Endothelial cell of hepatic sinusoid (primary cell): Measurements from ENCODE around the gene NHLH1.

Source experiments
- in situ Hi-C: cut with HindIII; loops from 2 replicates; pipeline ENCODE4 v1.10.0; 2017; ENCODE audit warnings: low sequenced_read_pairs

The NHLH1 gene

GRCh38 chr1:160357286-160358002 lies 9.4 kb upstream of the NHLH1 start:
- in situ Hi-C loops: loop anchor here (10.0 kb wide), 1 partner anchor 433 kb away; the partner anchor contains the start of gene TAGLN2

DNA sequence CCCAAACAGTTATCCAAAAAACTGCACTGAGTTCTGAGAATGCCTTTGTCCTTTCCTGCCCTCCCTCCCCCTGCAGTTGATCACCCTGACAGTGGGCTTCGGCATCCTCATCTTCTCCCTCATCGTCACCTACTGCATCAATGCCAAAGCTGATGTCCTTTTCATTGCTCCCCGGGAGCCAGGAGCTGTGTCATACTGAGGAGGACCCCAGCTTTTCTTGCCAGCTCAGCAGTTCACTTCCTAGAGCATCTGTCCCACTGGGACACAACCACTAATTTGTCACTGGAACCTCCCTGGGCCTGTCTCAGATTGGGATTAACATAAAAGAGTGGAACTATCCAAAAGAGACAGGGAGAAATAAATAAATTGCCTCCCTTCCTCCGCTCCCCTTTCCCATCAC lies 8.8 kb upstream of the NHLH1 start:
- in situ Hi-C loops: loop anchor here (10.0 kb wide), 1 partner anchor 433 kb away; the partner anchor contains the start of gene TAGLN2

GRCh38 chr1:160359559-160360226 lies 7.2 kb upstream of the NHLH1 start:
- in situ Hi-C loops: loop anchor here (10.0 kb wide), 1 partner anchor 435 kb away; the partner anchor contains the start of gene TAGLN2

- in situ Hi-C loops: no loop called here
Observed at GRCh38 chr1:160360227-160360695, 6.6 kb upstream of the NHLH1 start.

GRCh38 chr1:160361199-160361598 lies 5.7 kb upstream of the NHLH1 start:
- in situ Hi-C loops: no loop called here

- in situ Hi-C loops: no loop called here
Observed at GRCh38 chr1:160361814-160362167, 5.1 kb upstream of the NHLH1 start.

DNA sequence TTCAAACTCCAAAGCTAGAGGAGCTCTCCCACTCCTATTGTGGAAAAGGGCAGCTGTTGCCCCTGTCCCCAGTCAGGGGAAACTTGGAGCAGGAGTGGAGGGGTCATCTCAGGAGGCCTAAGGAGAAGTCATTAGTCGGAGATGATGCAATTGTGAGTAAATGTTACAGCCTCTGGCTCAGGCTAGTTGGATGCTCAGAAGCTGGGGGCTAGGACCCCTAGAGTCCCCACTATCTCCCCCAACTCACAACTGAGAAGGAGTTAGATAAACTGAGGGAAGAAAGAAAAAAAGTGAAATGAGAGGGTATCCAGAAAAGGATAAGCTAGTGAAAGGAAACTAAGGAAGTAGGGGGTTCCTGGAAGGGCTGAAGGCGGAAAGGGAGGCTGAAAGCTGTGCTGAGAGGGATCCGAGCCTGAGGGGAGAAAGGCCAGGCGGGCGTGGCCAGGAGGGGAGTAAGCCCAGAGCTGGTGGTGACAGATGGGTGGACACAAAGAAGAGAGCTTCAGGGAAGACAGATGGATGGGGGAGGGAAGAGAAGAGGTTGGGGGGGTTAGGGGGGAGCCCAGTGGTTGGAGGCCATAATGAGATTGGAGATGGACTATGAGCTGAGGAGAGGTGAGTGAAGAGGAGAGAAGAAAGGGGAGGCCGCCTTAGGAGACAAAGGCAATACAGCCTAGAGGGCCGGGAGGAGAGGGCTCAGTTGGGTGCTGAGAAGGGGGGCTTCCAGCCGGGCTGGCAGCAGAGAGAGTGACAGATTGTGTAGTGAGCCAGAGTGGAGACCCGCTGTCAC lies 4.5 kb upstream of the NHLH1 start:
- in situ Hi-C loops: no loop called here

DNA sequence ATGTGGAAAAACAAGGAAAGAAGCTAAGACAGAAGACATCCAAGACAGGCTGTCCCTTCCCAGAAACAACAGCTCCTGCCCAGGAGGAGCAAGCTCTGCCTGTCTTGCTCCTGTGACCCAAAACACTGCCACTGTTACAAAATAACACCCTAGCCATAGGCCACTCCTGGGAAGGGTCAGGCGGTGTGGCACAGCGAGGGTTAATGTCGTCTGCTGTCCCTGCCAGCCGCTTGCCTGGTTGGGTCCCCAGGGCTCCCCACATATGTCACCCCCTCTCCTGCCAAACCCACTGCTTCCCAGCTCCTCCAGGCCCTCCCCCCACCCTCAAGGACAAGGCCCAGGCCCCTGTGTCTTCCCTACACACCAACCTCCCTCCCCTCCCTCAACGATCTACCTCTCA lies 3.9 kb upstream of the NHLH1 start:
- in situ Hi-C loops: no loop called here

DNA sequence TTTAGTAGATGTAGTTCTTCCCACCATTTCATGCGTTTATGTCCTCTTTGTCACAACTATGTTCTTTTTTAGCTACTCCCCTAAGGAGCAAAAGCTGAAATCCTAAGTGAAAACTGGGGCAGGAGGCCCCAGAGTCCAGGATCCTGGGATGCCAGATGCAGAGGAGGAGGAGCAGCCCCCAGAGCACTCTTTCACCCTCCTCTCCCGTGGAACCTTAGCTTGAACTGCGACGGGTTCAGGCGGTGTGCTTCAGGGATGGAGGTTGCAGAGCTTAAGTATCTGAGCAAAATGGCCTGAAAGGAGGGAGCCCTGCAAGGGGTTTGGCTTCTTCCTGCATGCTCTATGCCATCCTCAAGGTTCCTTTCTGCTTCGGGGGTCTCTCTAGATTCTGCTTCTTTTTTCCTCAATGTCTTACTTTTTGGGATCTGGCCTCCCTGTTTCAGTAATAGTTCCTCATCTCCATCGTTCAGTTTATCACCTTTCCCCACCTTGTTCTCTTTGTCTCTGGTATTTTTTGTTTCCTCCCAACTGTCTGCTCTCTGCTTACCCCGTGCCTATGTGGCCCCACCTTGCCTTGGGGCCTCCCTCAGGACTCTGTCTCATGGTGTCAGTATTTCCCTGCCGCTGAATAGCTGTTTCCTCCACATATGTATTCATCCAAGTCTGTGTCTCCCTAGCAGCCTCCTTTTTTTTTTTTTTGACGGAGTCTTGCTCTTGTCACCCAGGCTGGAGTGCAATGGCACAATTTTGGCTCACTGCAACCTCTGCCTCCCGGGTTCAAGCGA lies 2.7 kb upstream of the NHLH1 start:
- in situ Hi-C loops: no loop called here

DNA sequence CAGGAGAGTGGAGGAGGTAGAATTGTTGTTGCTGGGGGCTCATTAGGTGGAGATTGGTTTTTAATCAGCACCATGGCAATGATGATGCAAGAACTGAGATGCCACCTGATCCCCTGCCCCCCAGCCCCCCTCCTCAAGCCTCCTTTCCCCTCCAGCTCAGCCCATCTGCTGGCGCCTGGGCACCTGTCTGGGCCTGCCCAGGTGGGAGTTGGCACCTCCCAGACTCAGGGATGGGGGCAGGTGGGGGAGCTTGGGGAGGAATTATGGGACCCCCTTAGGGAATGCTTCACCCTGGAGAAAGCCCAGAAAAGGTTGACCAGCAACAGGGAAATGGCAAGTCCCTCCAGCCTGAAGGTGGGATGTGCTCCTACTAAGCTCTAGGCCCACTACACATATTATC lies 1.5 kb upstream of the NHLH1 start:
- in situ Hi-C loops: no loop called here

DNA sequence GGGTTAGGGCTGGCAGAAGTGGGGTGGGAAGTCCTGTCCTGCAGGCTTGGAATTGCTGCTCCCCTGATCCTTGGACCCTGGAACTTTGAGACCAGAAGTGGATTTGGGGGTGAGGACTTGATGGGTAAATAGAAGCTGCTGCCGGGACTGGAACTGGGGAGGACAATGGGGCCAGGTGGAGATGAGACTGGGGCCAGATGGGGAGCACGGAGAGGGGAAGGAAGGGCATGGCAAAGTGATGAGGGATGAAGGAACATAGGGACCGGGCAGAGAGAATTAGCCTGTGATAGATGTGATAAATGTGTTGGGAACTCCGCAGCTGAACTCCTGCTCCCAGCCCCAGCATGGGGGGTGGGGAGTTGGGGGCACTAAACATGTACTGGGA lies 637 bp downstream of the NHLH1 start:
- in situ Hi-C loops: no loop called here

GRCh38 chr1:160367934-160368923 lies 1.4 kb downstream of the NHLH1 start:
- in situ Hi-C loops: no loop called here

DNA sequence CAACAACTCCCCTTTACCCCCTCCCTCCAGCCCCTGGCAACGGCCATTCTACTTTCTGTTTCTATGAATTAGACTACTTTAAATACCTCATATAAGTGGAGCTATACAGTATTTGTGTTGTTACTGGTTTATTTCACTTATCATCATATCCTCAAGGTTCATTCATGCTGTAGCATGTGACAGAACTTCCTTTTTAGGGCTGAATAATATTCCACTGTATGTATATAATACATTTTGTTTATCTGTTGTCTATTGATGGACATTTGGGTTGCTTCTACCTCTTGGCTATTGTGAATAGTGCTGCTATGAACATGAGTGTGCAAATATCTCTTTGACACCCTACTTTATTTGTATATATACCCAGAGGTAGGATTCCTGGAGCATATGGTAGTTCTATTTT lies 2.2 kb downstream of the NHLH1 start:
- in situ Hi-C loops: no loop called here

GRCh38 chr1:160370561-160371345 lies 3.9 kb downstream of the NHLH1 start:
- in situ Hi-C loops: no loop called here

DNA sequence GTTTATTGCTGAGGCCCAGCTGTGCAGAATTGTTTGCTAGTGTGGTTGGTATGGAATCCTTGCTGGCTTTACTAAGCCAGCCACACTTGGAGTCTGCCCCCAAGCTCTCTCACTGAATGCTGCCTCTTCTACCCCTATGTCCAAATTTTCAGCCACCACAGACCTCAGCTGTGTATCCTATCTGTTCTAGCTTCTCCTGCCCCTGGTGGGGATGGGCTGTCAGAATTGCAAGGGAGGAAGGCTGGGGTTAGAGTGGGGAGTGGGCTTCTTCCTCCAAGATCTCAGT lies 4.4 kb downstream of the NHLH1 start:
- in situ Hi-C loops: no loop called here

DNA sequence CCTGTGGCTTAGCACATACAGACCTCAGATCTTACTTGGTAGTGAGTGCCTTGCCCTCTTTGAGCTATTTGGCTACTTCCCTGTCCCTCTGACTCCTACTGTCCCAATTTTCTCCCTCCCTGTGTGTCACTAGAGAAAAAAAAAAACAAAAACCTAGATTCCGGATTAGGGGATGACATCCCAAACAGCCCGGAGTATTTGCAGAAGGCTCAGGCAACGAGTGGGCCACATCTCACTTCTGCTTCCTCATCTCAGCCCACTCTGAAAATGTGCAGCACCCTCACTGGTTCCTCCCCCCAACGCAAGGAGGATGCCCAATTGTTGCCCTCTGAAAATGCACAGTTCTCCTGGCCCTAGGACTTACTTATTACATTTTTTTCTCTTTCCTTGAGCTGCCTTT lies 4.9 kb downstream of the NHLH1 start:
- in situ Hi-C loops: no loop called here

DNA sequence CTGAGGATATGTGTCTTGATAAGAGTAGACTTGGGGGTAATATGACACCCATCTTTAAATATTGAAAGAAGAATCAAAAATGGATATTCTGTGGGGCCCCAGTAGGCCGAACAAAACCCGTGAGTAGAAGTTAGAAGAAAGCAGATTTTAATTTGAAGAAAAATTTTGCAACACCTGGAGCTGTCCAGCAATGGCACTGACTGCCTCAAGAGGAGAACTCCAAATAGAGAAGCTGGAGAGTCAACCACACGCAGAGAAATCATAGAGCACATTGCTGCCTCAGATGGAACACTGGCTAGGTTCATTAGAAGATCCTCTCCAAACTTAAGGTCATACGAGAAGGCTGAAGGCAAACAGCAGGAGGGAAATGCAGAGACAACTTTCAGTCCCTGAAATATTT lies 6.8 kb downstream of the NHLH1 start:
- in situ Hi-C loops: no loop called here

- in situ Hi-C loops: loop anchor here (5.0 kb wide), 1 partner anchor 82 kb away; no protein-coding TSS in a partner anchor
Observed at GRCh38 chr1:160374306-160375110, 7.6 kb downstream of the NHLH1 start.
